ENCODE measurements around the gene TMEM138.

TMEM138 gene

DNA sequence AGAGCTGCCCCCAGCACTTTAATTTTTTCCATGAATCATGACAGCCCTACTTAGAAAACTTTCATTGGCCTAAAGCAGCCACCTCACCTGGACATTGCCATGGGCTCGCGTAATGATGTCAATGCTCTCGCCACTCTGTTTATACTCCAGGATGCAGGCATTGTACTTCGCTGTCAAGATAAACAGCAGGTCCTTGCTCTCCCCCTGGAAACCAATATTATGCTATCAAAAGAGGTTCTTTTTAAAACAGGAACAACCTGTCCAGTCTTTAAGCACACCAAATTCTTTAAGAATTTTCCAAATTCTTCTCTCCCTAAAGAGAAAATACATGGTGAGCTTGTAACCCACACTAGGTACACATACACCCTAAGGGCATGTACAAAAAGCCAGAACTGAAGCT lies 32.3 kb upstream of the TMEM138 start:
- H3K4me1 Mint-ChIP-seq: peaks cover 62% of the 10 kb centered on the region
- H3K36me3 Mint-ChIP-seq (ENCODE audit: low read depth): peaks cover 60% of the 10 kb centered on the region
- H3K9me3 Mint-ChIP-seq: no peaks in the 10 kb centered on the region
- peak overlapping the region; percentile 10 to 97 (median 35) for H3K4me3 Mint-ChIP-seq
- H3K27me3 Mint-ChIP-seq (ENCODE audit: low read depth): no peaks in the 10 kb centered on the region
- H3K27ac Mint-ChIP-seq: no peak overlapping the region
- TF ChIP-seq, protein P1, sequence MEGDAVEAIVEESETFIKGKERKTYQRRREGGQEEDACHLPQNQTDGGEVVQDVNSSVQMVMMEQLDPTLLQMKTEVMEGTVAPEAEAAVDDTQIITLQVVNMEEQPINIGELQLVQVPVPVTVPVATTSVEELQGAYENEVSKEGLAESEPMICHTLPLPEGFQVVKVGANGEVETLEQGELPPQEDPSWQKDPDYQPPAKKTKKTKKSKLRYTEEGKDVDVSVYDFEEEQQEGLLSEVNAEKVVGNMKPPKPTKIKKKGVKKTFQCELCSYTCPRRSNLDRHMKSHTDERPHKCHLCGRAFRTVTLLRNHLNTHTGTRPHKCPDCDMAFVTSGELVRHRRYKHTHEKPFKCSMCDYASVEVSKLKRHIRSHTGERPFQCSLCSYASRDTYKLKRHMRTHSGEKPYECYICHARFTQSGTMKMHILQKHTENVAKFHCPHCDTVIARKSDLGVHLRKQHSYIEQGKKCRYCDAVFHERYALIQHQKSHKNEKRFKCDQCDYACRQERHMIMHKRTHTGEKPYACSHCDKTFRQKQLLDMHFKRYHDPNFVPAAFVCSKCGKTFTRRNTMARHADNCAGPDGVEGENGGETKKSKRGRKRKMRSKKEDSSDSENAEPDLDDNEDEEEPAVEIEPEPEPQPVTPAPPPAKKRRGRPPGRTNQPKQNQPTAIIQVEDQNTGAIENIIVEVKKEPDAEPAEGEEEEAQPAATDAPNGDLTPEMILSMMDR (IDR thresholded peaks at IDR 0.05; ENCODE audit: unreplicated experiment in 3 of 3): no peak

DNA sequence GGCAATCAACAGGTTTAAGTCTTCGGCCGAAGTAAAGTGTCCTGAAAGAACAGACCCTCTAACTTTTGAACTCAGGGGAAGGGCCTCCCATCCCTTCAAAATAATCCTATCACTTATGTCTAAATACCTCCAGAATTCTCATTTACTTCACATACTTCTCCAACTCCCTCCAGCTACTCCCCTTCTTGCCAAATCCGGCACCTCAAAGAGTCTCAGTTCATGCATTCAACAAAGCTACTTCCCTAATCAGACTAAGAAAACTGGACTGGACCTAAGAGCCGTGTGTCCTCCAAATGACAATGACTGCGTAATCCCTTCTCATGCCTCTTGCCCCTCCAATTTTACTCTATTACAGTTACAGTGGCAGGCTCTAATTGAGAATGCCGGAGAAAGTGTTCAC lies 30.5 kb upstream of the TMEM138 start:
- H3K4me1 Mint-ChIP-seq: peaks cover 67% of the 10 kb centered on the region
- no peaks in the 10 kb centered on the region for H3K27me3 Mint-ChIP-seq (ENCODE audit: low read depth)
- peak overlapping the region; percentile 93 to 100 (median 97) for H3K4me3 Mint-ChIP-seq
- H3K36me3 Mint-ChIP-seq (ENCODE audit: low read depth): peaks cover 43% of the 10 kb centered on the region
- no peaks in the 10 kb centered on the region for H3K9me3 Mint-ChIP-seq
- peak overlapping the region; percentile 95 to 99 (median 97) for H3K27ac Mint-ChIP-seq
- TF ChIP-seq, protein P1 (IDR thresholded peaks at IDR 0.05; ENCODE audit: unreplicated experiment in 3 of 3): no peak

DNA sequence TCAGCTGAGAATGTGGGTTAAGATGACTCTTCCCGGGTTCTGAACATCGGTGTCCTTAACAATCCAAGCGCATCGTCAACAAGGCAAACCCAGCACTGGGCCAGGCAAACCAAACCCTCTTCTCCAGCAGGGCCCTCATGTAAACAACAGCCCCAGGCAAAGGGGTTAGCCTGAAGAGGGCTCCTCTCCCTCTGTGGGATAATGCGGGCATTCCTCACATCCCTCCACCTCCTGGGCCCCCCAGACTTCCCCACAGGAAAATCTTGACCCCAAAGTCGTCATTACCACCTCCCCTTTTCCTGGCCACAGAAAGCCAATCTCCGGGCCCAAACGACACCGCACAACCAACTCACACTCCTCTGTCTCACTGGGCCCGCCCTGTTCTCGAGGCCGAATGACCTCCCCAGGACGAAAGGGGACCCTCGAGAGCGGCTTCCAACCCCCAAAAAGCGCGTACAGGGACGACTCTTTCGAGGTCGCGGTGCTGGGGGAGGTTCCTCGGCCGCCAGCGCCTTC lies 29.8 kb upstream of the TMEM138 start:
- H3K27ac Mint-ChIP-seq: peak overlapping the region; percentile 95 to 99 (median 97)
- H3K27me3 Mint-ChIP-seq (ENCODE audit: low read depth): no peaks in the 10 kb centered on the region
- no peaks in the 10 kb centered on the region for H3K9me3 Mint-ChIP-seq
- peaks cover 41% of the 10 kb centered on the region for H3K36me3 Mint-ChIP-seq (ENCODE audit: low read depth)
- TF ChIP-seq, protein P1 (IDR thresholded peaks at IDR 0.05; ENCODE audit: unreplicated experiment in 3 of 3): no peak
- H3K4me3 Mint-ChIP-seq: peak overlapping the region; percentile 93 to 100 (median 97)
- peaks cover 67% of the 10 kb centered on the region for H3K4me1 Mint-ChIP-seq

DNA sequence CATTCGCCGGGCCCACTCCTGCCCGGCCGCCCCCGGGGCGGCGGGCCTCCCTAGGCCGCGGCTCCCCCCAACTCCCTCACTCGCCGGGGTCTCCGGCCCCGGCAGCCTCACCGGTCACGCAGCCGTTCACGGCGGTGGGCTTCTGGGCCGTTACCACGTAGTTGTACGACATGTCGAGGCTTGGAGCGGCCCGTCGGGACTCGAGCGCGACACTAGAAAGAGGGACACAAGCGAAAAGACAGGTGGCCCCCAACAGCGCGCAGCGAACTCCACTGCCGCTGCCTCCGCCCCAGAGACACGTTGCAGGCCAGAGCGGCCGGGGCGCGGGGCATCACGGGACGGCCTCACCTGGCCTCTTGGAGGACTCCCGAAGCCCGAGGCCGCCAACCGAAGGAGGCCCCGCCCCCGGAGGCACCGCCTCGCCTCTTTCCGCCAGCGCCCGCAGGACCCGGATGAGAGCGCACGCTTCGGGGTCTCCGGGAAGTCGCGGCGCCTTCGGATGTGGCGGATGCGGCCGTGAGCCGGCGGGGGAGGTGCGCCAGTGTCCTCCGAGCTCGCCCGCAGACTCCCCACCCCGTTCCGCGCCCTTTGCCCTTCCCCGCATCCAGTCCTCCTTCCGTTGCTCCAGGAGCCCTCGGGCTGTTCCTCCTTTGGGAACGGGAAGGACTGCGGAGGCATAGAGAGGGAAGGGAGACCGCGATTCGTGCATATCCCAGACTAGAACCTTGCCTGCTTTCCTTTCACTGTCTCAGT lies 29.2 kb upstream of the TMEM138 start, which contains the start of the genes DDB1 and TKFC:
TSS of gene DDB1 (minus strand) at position 309 of the 753 bp plus-strand sequence. CDS start at position 172, 137 bp downstream.
TSS of gene TKFC (plus strand) at position 432 of the 753 bp plus-strand sequence. CDS start 1,501 bp downstream, outside the sequence.
- Mint-ChIP-seq H3K27ac (peak within 1 kb of the TSS; percentile 96 to 99 (median 97)), H3K4me1 (peaks cover 61% of the 10 kb centered on the region), H3K9me3 (no peaks in the 10 kb centered on the region), H3K4me3 (peak within 1 kb of the TSS; percentile 93 to 100 (median 97)), H3K27me3 (ENCODE audit: low read depth) (no peaks in the 10 kb centered on the region), H3K36me3 (ENCODE audit: low read depth) (peaks cover 34% of the 10 kb centered on the region)
- TF ChIP-seq, protein P1 (IDR thresholded peaks at IDR 0.05; ENCODE audit: unreplicated experiment in 3 of 3): no peak

DNA sequence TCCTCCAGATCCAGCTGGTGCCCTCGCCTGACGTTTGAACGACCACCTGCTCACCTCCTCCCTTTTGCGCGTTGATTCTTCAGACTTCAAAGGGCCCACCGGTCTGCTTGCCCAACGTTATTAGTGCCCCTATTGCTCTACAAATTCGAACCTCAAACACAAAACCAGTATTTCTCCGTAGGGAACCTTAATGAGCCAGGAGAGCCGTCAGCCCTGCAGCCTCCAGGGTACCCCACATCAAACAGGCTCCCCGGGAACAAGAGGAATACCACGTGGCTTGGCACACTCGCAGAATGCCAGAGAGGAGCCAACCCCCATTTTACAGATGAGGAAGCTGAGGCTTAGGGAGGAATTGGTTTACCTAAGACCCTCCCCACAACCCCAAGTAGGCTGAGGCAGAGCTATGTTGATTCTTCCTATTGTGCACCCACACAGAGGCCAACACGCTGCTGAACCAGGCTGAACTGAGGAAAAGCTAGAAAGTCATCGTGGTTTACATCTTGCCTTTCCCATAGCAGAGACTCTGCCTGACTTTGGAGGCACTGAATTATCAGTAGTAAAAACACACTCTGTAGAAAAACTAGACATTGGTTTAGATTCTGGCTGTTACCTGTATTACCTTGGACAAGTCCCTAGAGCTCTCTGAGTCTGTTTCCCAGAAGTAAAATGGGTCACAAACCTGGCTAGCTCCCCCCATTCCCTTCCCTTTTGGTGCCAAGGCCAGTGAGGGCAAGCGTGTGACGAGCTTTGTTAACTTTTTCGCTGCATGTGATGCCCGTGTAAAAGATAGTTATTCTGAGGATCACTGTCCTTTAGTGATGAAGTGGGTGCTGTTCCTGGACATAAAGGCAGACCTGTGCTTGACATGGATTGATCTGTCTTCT lies 28.4 kb upstream of the TMEM138 start:
- Mint-ChIP-seq H3K9me3 (no peaks in the 10 kb centered on the region), H3K27ac (peak overlapping the region; percentile 96 to 99 (median 97)), H3K36me3 (ENCODE audit: low read depth) (peaks cover 32% of the 10 kb centered on the region), H3K4me1 (peaks cover 54% of the 10 kb centered on the region), H3K27me3 (ENCODE audit: low read depth) (no peaks in the 10 kb centered on the region), H3K4me3 (peak overlapping the region; percentile 93 to 100 (median 97))
- TF ChIP-seq, protein P1 (IDR thresholded peaks at IDR 0.05; ENCODE audit: unreplicated experiment in 3 of 3): no peak
